GM21786 (cell line): ENCODE data around the gene AFF2.
"Not testable (repeated sequence)": the region's sequence is repeated elsewhere in the genome, so short reads cannot be mapped to it uniquely, and the experiment has no call there.

Experiments
- ATAC-seq: cut with Tn5 transposase; IDR thresholded peaks from one replicate; pipeline ENCODE4 v1.9.1; 2021; ENCODE audit not compliant: unreplicated experiment

Gene AFF2

GRCh38 chrX:148632444-148632843 is 132.0 kb downstream of the AFF2 start:
- ATAC-seq: no peak

- ATAC-seq: no peak
Observed at GRCh38 chrX:148633218-148633908, 132.9 kb downstream of the AFF2 start.

GRCh38 chrX:148634591-148634990 is 134.2 kb downstream of the AFF2 start:
- no peak for ATAC-seq

- no peak for ATAC-seq
Observed at GRCh38 chrX:148643460-148643859, 143.0 kb downstream of the AFF2 start.

GRCh38 chrX:148647651-148648050 is 147.2 kb downstream of the AFF2 start:
- no peak for ATAC-seq

GRCh38 chrX:148649145-148649795 is 148.9 kb downstream of the AFF2 start:
- no peak for ATAC-seq

GRCh38 chrX:148658115-148658730 is 157.8 kb downstream of the AFF2 start:
- no peak for ATAC-seq

GRCh38 chrX:148659481-148659880 is 159.1 kb downstream of the AFF2 start:
- no peak for ATAC-seq

GRCh38 chrX:148661035-148661434 is 160.6 kb downstream of the AFF2 start:
- ATAC-seq: no peak

GRCh38 chrX:148662014-148662413 is 161.6 kb downstream of the AFF2 start:
- ATAC-seq: no peak

GRCh38 chrX:148664171-148664570 is 163.8 kb downstream of the AFF2 start:
- ATAC-seq: no peak

- no peak for ATAC-seq
Observed at GRCh38 chrX:148664995-148665394, 164.6 kb downstream of the AFF2 start.

- not testable (repeated sequence) for ATAC-seq
Observed at GRCh38 chrX:148669175-148669574, 168.8 kb downstream of the AFF2 start.

GRCh38 chrX:148670277-148670676 is 169.9 kb downstream of the AFF2 start:
- ATAC-seq: no peak

- no peak for ATAC-seq
Observed at GRCh38 chrX:148672517-148672916, 172.1 kb downstream of the AFF2 start.

GRCh38 chrX:148681605-148682004 is 181.2 kb downstream of the AFF2 start:
- no peak for ATAC-seq

- no peak for ATAC-seq
Observed at GRCh38 chrX:148682206-148682605, 181.8 kb downstream of the AFF2 start.

GRCh38 chrX:148691456-148691855 is 191.0 kb downstream of the AFF2 start:
- ATAC-seq: no peak

- ATAC-seq: no peak
Observed at GRCh38 chrX:148695255-148695654, 194.8 kb downstream of the AFF2 start.

- no peak for ATAC-seq
Observed at GRCh38 chrX:148698221-148698620, 197.8 kb downstream of the AFF2 start.

GRCh38 chrX:148700021-148700420 is 199.6 kb downstream of the AFF2 start:
- no peak for ATAC-seq

GRCh38 chrX:148713981-148714380 is 213.6 kb downstream of the AFF2 start:
- no peak for ATAC-seq
